SK-N-SH (cell line): Measurements from ENCODE around the gene PRELP.

ENCODE experiments used
- GABPA ChIP-seq: IDR thresholded peaks from 2 replicates; pipeline ENCODE4 v1.4.0; 2012; ENCODE audit warnings: low read depth, mild to moderate bottlenecking
- TAF1 ChIP-seq: IDR thresholded peaks from 2 replicates; pipeline ENCODE4 v1.6.1; 2012; ENCODE audit warnings: low read depth, mild to moderate bottlenecking, low read length, moderate library complexity, borderline replicate concordance
- TF ChIP-seq, protein P1 (sequence below): fragments of 200-600 bp; sonication (generic); IDR thresholded peaks from 2 replicates; pipeline ENCODE4 v1.6.1; 2017; ENCODE audit warnings: antibody characterized with exemption, mild to moderate bottlenecking, moderate library complexity

DNA sequence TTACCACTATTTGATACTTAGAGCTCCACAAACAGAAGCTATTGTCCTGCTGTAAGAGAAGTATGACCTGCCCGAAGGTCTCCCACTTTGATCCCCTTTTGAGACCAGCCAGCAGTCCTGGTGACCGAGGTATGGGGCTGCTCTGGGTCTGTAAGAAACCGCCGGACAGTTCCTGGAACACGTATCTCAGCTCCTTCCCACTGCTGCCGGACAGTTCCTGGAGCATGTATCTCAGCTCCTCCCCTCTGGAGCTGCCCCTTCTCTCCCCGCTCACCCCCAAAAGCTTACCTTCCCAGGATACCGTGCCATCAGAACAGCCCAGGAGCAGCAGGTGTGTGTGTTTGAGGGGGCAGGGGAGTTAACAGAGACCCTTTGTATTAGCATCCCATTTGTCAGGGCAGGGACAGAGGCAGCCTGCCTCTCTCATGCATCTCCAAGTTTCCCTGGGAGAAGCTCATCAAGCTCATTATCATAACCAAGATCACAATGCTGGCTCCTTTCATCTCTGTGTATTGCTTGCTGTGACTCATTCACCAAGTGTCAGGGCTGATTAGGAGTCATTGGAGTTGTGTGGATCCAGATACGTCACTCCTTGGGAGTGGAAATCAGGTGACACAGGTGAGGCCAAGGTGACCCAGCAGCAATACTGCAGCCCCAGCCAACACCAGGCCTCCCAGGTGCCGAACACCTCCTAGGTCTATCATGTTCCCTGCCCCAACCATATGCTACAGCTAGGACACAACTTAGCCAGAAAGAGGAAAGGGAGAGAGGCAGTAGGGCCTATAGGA, 43.6 kb downstream of the PRELP start:
- no peak for TF ChIP-seq TAF1
- TF ChIP-seq GABPA = no peak
- TF ChIP-seq, protein P1, sequence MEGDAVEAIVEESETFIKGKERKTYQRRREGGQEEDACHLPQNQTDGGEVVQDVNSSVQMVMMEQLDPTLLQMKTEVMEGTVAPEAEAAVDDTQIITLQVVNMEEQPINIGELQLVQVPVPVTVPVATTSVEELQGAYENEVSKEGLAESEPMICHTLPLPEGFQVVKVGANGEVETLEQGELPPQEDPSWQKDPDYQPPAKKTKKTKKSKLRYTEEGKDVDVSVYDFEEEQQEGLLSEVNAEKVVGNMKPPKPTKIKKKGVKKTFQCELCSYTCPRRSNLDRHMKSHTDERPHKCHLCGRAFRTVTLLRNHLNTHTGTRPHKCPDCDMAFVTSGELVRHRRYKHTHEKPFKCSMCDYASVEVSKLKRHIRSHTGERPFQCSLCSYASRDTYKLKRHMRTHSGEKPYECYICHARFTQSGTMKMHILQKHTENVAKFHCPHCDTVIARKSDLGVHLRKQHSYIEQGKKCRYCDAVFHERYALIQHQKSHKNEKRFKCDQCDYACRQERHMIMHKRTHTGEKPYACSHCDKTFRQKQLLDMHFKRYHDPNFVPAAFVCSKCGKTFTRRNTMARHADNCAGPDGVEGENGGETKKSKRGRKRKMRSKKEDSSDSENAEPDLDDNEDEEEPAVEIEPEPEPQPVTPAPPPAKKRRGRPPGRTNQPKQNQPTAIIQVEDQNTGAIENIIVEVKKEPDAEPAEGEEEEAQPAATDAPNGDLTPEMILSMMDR = no peak
